HepG2 (cell line): ENCODE data around the gene CHST6. TPM values are rescaled to one million over a fixed set of nuclear protein-coding genes. Genes with fewer than 3 reads are reported as not detected.

ENCODE experiments used
- ATAC-seq: fragments of 200-7000 bp; cut with Tn5 transposase; 3 replicates; pipeline ENCODE4 v1.9.1; 2020; ENCODE audit warnings: mild to moderate bottlenecking, moderate library complexity
- BruUV-seq: library from RNA; stranded (reverse); fragments of 400-500 nt; replicated peaks from 2 replicates; lab custom pipeline; 2021; lab: Mats Ljungman, UMichigan
- CTCF ChIA-PET: fragments of 300-600 bp; formaldehyde crosslinking; extraction: SDS; loops from one replicate; lab custom pipeline; 2021; ENCODE audit warnings: low total read pairs, inconsistent platforms, low intra/inter-chr PET ratio; lab: Yijun Ruan, JAX
- POLR2A ChIA-PET: fragments of 350-600 bp; sonication (Branson Sonifier 250); formaldehyde crosslinking; loops from one replicate; lab custom pipeline; 2020; ENCODE audit warnings: antibody characterized with exemption, inconsistent platforms; lab: Yijun Ruan, JAX
- DNase-seq: peaks from one replicate; pipeline ENCODE4 v3.0.0-alpha.2; 2015; ENCODE audit warnings: low spot score
- FAIRE-seq: peaks from 3 replicates; lab custom pipeline; 2011; peaks lifted over from hg19 to GRCh38; lab: Jason Lieb, UNC
- H2AFZ ChIP-seq: one replicate; pipeline ENCODE4 v1.6.1; 2011; ENCODE audit warnings: low read length, inconsistent platforms
- H3K27ac ChIP-seq: fragments of 300-600 bp; 3 replicates; pipeline ENCODE4 v1.8.0; 2011; ENCODE audit warnings: mixed run types, mild to moderate bottlenecking, mixed read lengths, low read length, inconsistent platforms; ENCODE audit not compliant: insufficient read depth; ENCODE audit errors: extremely low read length
- H3K27me3 ChIP-seq, 2 experiments: fragments of 200-600 bp in 1 of 2; 2 replicates in 1 of 2; 3 replicates in 1 of 2; pipeline versions ENCODE4 v1.6.0 to v1.8.0; 2011; ENCODE audit warnings: low read length in 2 of 2, mild to moderate bottlenecking in 2 of 2, moderate library complexity in 2 of 2, inconsistent platforms in 1 of 2; ENCODE audit not compliant: insufficient read depth in 2 of 2, control insufficient read depth in 1 of 2
- H3K36me3 ChIP-seq, 2 experiments: fragments of 200-600 bp in 1 of 2; replicated peaks in 1 of 2; 2 replicates in 1 of 2; 3 replicates in 1 of 2; pipeline versions ENCODE4 v1.5.1 to v1.8.0; 2011; ENCODE audit warnings: low read length in 2 of 2, inconsistent platforms in 1 of 2; ENCODE audit not compliant: insufficient read depth in 2 of 2, control insufficient read depth in 1 of 2
- H3K4me1 ChIP-seq: 2 replicates; pipeline ENCODE4 v1.5.1; 2012; ENCODE audit warnings: low read length, inconsistent platforms; ENCODE audit not compliant: insufficient read depth
- H3K4me2 ChIP-seq: 2 replicates; pipeline ENCODE4 v1.6.0; 2011; ENCODE audit warnings: low read depth, low read length, inconsistent platforms
- H3K4me3 ChIP-seq, 3 experiments: fragments of 200-600 bp in 1 of 3; sonication (generic), shearing (Covaris generic) in 1 of 3; replicated peaks in 1 of 3; 2 replicates each; pipeline ENCODE4 v1.5.1; 2011 to 2016; ENCODE audit warnings: low read length in 3 of 3, inconsistent platforms in 2 of 3, low read depth in 2 of 3, mild to moderate bottlenecking in 2 of 3, control low read depth in 1 of 3, mixed read lengths in 1 of 3; ENCODE audit not compliant: insufficient read depth in 1 of 3
- H3K79me2 ChIP-seq: one replicate; pipeline ENCODE4 v1.6.1; 2011; ENCODE audit warnings: low read length, inconsistent platforms; ENCODE audit not compliant: insufficient read depth
- H3K9ac ChIP-seq: 2 replicates; pipeline ENCODE4 v1.6.0; 2011; ENCODE audit warnings: mild to moderate bottlenecking, low read depth, low read length, inconsistent platforms; ENCODE audit not compliant: insufficient read depth
- H3K9me3 ChIP-seq: 2 replicates; pipeline ENCODE4 v1.5.1; 2012; ENCODE audit warnings: mild to moderate bottlenecking, low read length
- H4K20me1 ChIP-seq: 2 replicates; pipeline ENCODE4 v1.6.0; 2011; ENCODE audit warnings: inconsistent platforms, mild to moderate bottlenecking, low read length, moderate library complexity; ENCODE audit not compliant: insufficient read depth
- ARNTL ChIP-seq: sonication (generic); formaldehyde crosslinking; IDR thresholded peaks from 2 replicates; pipeline ENCODE4 v1.4.0; 2020; ENCODE audit warnings: mild to moderate bottlenecking, missing genetic modification reagents
- HES4 ChIP-seq: sonication (generic); formaldehyde crosslinking; IDR thresholded peaks from 2 replicates; pipeline ENCODE4 v1.9.0; 2021; ENCODE audit warnings: mild to moderate bottlenecking, missing genetic modification reagents, borderline replicate concordance
- HOXA5 ChIP-seq: sonication (generic); formaldehyde crosslinking; IDR thresholded peaks from 2 replicates; pipeline ENCODE4 v1.4.0; 2020; ENCODE audit warnings: missing genetic modification reagents
- REXO4 ChIP-seq: sonication (generic); formaldehyde crosslinking; IDR thresholded peaks from 2 replicates; pipeline ENCODE4 v1.8.0; 2022; ENCODE audit warnings: missing genetic modification reagents, mild to moderate bottlenecking, borderline replicate concordance
- STAT5B ChIP-seq: sonication (generic); formaldehyde crosslinking; IDR thresholded peaks from 2 replicates; pipeline ENCODE4 v1.4.0; 2020; ENCODE audit warnings: missing genetic modification reagents
- ZFX ChIP-seq: sonication (generic); formaldehyde crosslinking; IDR thresholded peaks from 2 replicates; pipeline ENCODE4 v1.4.0; 2020; ENCODE audit warnings: mild to moderate bottlenecking, low read depth, missing genetic modification reagents, moderate library complexity
- ZNF225 ChIP-seq: sonication (generic); formaldehyde crosslinking; IDR thresholded peaks from 2 replicates; pipeline ENCODE4 v1.4.0; 2020; ENCODE audit warnings: mild to moderate bottlenecking, missing genetic modification reagents
- ZNF232 ChIP-seq: sonication (generic); formaldehyde crosslinking; IDR thresholded peaks from 2 replicates; pipeline ENCODE4 v1.4.0; 2020; ENCODE audit warnings: missing genetic modification reagents, borderline replicate concordance
- ZNF879 ChIP-seq: sonication (generic); formaldehyde crosslinking; IDR thresholded peaks from 2 replicates; pipeline ENCODE4 v1.8.1; 2023; ENCODE audit warnings: missing genetic modification reagents
- ZZZ3 ChIP-seq: sonication (generic); formaldehyde crosslinking; IDR thresholded peaks from 2 replicates; pipeline ENCODE4 v1.4.0; 2020; ENCODE audit warnings: missing genetic modification reagents, mild to moderate bottlenecking, borderline replicate concordance
- WGBS: methylation state at CpG from one replicate; pipeline ENCODE4 v1.1.6; 2017; ENCODE audit warnings: low lambda C conversion rate; 5-methylcytosine and 5-hydroxymethylcytosine counted together
- in situ Hi-C: cut with HindIII; loops from 2 replicates; pipeline ENCODE4 v1.10.0; 2017; ENCODE audit warnings: low pct_unique_long_range_greater_than_20kb; ENCODE audit not compliant: extremely low pct_ligation_motif_present
- intact Hi-C: fragments of 100-400 bp; cut with micrococcal nuclease; formaldehyde crosslinking; loops from one replicate; pipeline ENCODE4 v1.10.0; 2022; ENCODE audit not compliant: unreplicated experiment
- polyA plus RNA-seq, 8 experiments: library from polyadenylated mRNA; depleted of rRNA in 3 of 8; stranded (reverse) in 7 of 8; unstranded in 1 of 8; fragments of >200 nt; fragmentation: Illumina TruSeq in 4 of 8; extraction: Trizol in 4 of 8; gene quantifications; 2 replicates each; pipeline versions ENCODE4 v1.2.1 to v1.2.3, GENCODE V29; 2011 to 2016; ENCODE audit warnings: low read depth in 4 of 8, missing spikeins in 1 of 8, mixed read lengths in 1 of 8; ENCODE audit not compliant: insufficient read depth in 1 of 8
- total RNA-seq, 5 experiments: library from RNA; depleted of rRNA; stranded (reverse); fragments of >200 nt; fragmentation: Illumina TruSeq; extraction: Trizol; gene quantifications; 2 replicates each; pipeline ENCODE4 v1.2.3, GENCODE V29; 2016; ENCODE audit warnings: low read depth in 1 of 5
- TF ChIP-seq, protein P1 (sequence below): sonication (generic); formaldehyde crosslinking; conservative IDR thresholded peaks from 2 replicates; pipeline ENCODE4 v1.8.0; 2022; ENCODE audit warnings: mild to moderate bottlenecking, moderate library complexity, missing genetic modification reagents
- TF ChIP-seq, protein P2 (sequence below): sonication (generic); formaldehyde crosslinking; IDR thresholded peaks from 2 replicates; pipeline ENCODE4 v1.5.1; 2020; ENCODE audit warnings: mild to moderate bottlenecking, missing genetic modification reagents, moderate library complexity
- TF ChIP-seq, protein P3 (sequence below): sonication (generic); formaldehyde crosslinking; IDR thresholded peaks from 2 replicates; pipeline ENCODE4 v1.5.0; 2020; ENCODE audit warnings: mild to moderate bottlenecking, missing genetic modification reagents, borderline replicate concordance

CHST6 gene
- total and polyA plus RNA-seq, 2 of the 13 experiments (the other 11 are each of a cell fraction or from before 2014, with no cell fraction given): 0.18 to 0.91 TPM

DNA sequence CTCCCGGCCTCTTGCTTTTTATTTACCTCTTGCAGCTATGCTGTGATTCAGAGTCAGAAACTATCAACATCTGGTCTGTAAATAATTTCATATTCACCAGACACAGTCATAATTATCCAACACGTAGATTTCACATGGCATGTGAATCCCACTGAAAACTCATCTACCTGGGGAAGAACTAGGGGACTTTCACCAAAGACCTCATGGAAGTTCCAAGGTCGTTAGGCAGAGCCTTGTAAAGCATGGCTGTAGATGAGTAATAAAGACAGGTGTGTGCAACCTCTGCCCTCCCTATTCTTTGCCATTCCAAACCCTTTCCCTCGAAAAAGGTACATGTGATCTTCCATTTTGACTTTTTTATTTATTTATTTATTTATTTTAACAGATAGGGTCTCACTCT lies 42.5 kb upstream of the CHST6 start:
- Histone ChIP-seq H2AFZ (no peak overlapping the region), H3K27me3 (no peaks in the 10 kb centered on the region; a peak in 1 of 5 replicates), H3K4me2 (no peak overlapping the region), H3K27ac (no peak overlapping the region), H3K79me2 (no peaks in the 10 kb centered on the region), H3K9me3 (no peaks in the 10 kb centered on the region), H3K4me1 (no peaks in the 10 kb centered on the region), H4K20me1 (no peaks in the 10 kb centered on the region), H3K36me3 (no peaks in the 10 kb centered on the region), H3K4me3 (no peak overlapping the region), H3K9ac (no peak overlapping the region)
- TF ChIP-seq HOXA5 (CRISPR knock-in tag) (no peak), HES4 (no peak), STAT5B (CRISPR knock-in tag) (no peak), ZNF225 (CRISPR knock-in tag) (no peak), ZZZ3 (CRISPR knock-in tag) (no peak), ZNF879 (CRISPR knock-in tag) (no peak), ZNF232 (no peak), ARNTL (CRISPR knock-in tag) (no peak), ZFX (CRISPR knock-in tag) (no peak), REXO4 (CRISPR knock-in tag) (no peak)
- TF ChIP-seq, protein P1, sequence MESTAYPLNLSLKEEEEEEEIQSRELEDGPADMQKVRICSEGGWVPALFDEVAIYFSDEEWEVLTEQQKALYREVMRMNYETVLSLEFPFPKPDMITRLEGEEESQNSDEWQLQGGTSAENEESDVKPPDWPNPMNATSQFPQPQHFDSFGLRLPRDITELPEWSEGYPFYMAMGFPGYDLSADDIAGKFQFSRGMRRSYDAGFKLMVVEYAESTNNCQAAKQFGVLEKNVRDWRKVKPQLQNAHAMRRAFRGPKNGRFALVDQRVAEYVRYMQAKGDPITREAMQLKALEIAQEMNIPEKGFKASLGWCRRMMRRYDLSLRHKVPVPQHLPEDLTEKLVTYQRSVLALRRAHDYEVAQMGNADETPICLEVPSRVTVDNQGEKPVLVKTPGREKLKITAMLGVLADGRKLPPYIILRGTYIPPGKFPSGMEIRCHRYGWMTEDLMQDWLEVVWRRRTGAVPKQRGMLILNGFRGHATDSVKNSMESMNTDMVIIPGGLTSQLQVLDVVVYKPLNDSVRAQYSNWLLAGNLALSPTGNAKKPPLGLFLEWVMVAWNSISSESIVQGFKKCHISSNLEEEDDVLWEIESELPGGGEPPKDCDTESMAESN (CRISPR knock-in tag): no peak
- TF ChIP-seq, protein P2, sequence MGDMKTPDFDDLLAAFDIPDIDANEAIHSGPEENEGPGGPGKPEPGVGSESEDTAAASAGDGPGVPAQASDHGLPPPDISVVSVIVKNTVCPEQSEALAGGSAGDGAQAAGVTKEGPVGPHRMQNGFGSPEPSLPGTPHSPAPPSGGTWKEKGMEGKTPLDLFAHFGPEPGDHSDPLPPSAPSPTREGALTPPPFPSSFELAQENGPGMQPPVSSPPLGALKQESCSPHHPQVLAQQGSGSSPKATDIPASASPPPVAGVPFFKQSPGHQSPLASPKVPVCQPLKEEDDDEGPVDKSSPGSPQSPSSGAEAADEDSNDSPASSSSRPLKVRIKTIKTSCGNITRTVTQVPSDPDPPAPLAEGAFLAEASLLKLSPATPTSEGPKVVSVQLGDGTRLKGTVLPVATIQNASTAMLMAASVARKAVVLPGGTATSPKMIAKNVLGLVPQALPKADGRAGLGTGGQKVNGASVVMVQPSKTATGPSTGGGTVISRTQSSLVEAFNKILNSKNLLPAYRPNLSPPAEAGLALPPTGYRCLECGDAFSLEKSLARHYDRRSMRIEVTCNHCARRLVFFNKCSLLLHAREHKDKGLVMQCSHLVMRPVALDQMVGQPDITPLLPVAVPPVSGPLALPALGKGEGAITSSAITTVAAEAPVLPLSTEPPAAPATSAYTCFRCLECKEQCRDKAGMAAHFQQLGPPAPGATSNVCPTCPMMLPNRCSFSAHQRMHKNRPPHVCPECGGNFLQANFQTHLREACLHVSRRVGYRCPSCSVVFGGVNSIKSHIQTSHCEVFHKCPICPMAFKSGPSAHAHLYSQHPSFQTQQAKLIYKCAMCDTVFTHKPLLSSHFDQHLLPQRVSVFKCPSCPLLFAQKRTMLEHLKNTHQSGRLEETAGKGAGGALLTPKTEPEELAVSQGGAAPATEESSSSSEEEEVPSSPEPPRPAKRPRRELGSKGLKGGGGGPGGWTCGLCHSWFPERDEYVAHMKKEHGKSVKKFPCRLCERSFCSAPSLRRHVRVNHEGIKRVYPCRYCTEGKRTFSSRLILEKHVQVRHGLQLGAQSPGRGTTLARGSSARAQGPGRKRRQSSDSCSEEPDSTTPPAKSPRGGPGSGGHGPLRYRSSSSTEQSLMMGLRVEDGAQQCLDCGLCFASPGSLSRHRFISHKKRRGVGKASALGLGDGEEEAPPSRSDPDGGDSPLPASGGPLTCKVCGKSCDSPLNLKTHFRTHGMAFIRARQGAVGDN (CRISPR knock-in tag): no peak
- TF ChIP-seq, protein P3, sequence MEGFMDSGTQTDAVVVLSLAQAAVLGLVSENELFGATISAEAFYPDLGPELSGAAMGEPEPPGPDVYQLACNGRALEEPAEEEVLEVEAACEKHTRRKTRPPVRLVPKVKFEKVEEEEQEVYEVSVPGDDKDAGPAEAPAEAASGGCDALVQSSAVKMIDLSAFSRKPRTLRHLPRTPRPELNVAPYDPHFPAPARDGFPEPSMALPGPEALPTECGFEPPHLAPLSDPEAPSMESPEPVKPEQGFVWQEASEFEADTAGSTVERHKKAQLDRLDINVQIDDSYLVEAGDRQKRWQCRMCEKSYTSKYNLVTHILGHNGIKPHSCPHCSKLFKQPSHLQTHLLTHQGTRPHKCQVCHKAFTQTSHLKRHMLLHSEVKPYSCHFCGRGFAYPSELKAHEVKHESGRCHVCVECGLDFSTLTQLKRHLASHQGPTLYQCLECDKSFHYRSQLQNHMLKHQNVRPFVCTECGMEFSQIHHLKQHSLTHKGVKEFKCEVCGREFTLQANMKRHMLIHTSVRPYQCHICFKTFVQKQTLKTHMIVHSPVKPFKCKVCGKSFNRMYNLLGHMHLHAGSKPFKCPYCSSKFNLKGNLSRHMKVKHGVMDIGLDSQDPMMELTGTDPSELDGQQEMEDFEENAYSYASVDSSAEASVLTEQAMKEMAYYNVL (CRISPR knock-in tag): no peak
- no TSS peak for BruUV-seq
- FAIRE-seq (no peak), ATAC-seq (no peak), DNase-seq (no peak)
- ChIA-PET CTCF (no interaction called here), POLR2A (no interaction called here)
- 55% methylated on average over 4 of the region's 4 CpGs for WGBS
- intact Hi-C loops (no loop called here), in situ Hi-C loops (no loop called here)
